ENCODE measurements around the gene TAAR5. TPM values are rescaled to one million over a fixed set of nuclear protein-coding genes. Genes with fewer than 3 reads are reported as not detected.
"Not testable (repeated sequence)": the region's sequence is repeated elsewhere in the genome, so short reads cannot be mapped to it uniquely, and the experiment has no call there.

The TAAR5 gene
- polyA plus RNA-seq, 1 experiment: not detected

- POLR2A ChIA-PET: no interaction called here
- no peak for DNase-seq (ENCODE audit: low read depth)
- Histone ChIP-seq H3K27me3 (ENCODE audit: control insufficient read depth, insufficient read depth, low read length) (0 out of 2 replicates have a peak, but pooled peaks cover 4% of the 10 kb centered on the region), H3K36me3 (ENCODE audit: control insufficient read depth, insufficient read depth, low read length) (no peaks in the 10 kb centered on the region), H3K4me3 (ENCODE audit: low read depth, low read length) (no peak overlapping the region)
- TF ChIP-seq CTCF (IDR thresholded peaks at IDR 0.05; ENCODE audit: insufficient read depth, low read depth, low read length): no peak
- CTCF ChIA-PET: no interaction called here
Observed at GRCh38 chr6:132569170-132569569, 20.4 kb downstream of the TAAR5 start.

DNA sequence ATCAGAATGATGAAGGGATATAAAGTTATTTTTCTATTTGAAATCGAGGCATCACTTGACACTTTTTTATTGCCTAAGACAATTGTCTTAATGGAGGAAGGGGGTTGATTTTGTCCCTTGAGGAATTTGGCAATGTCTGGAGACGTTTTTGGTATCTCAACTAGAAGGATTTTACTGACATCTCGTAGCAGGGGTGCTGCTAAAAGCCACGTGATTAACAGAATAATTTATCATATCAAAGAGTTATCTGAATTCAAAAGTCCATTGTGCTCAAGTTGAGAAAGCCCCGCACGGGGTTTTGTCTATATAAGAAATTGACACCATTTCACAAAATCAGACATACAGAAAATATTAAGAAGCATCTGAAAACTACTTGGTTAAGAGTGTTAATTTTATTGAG is 20.9 kb downstream of the TAAR5 start:
- no peak for DNase-seq (ENCODE audit: low read depth)
- H3K4me3 ChIP-seq (ENCODE audit: low read depth, low read length): no peak overlapping the region
- TF ChIP-seq CTCF (IDR thresholded peaks at IDR 0.05; ENCODE audit: insufficient read depth, low read depth, low read length): no peak
- 0 out of 2 replicates have a peak, but pooled peaks cover 4% of the 10 kb centered on the region for H3K27me3 ChIP-seq (ENCODE audit: control insufficient read depth, insufficient read depth, low read length)
- ChIA-PET POLR2A (no interaction called here), CTCF (no interaction called here)
- H3K36me3 ChIP-seq (ENCODE audit: control insufficient read depth, insufficient read depth, low read length): no peaks in the 10 kb centered on the region

GRCh38 chr6:132567566-132567965 is 22.0 kb downstream of the TAAR5 start:
- H3K36me3 ChIP-seq (ENCODE audit: control insufficient read depth, insufficient read depth, low read length): no peaks in the 10 kb centered on the region
- no peak for TF ChIP-seq CTCF (IDR thresholded peaks at IDR 0.05; ENCODE audit: insufficient read depth, low read depth, low read length)
- POLR2A ChIA-PET: no interaction called here
- H3K4me3 ChIP-seq (ENCODE audit: low read depth, low read length): no peak overlapping the region
- CTCF ChIA-PET: no interaction called here
- H3K27me3 ChIP-seq (ENCODE audit: control insufficient read depth, insufficient read depth, low read length): 0 out of 2 replicates have a peak, but pooled peaks cover 4% of the 10 kb centered on the region
- DNase-seq (ENCODE audit: low read depth): no peak

GRCh38 chr6:132566404-132566803 is 23.1 kb downstream of the TAAR5 start:
- TF ChIP-seq CTCF (IDR thresholded peaks at IDR 0.05; ENCODE audit: insufficient read depth, low read depth, low read length): no peak
- Histone ChIP-seq H3K27me3 (ENCODE audit: control insufficient read depth, insufficient read depth, low read length) (0 out of 2 replicates have a peak, but pooled peaks cover 4% of the 10 kb centered on the region), H3K36me3 (ENCODE audit: control insufficient read depth, insufficient read depth, low read length) (no peaks in the 10 kb centered on the region), H3K4me3 (ENCODE audit: low read depth, low read length) (no peak overlapping the region)
- CTCF ChIA-PET: interaction anchor here (1.0 kb wide), 1 partner anchor 22 kb away, joined by 3 read pairs; no protein-coding TSS in a partner anchor
- POLR2A ChIA-PET: no interaction called here
- DNase-seq (ENCODE audit: low read depth): no peak

GRCh38 chr6:132560087-132560486 is 29.5 kb downstream of the TAAR5 start:
- H3K27me3 ChIP-seq (ENCODE audit: control insufficient read depth, insufficient read depth, low read length); CTCF ChIA-PET; DNase-seq (ENCODE audit: low read depth); H3K36me3 ChIP-seq (ENCODE audit: control insufficient read depth, insufficient read depth, low read length); POLR2A ChIA-PET; H3K4me3 ChIP-seq (ENCODE audit: low read depth, low read length): not testable (repeated sequence)

GRCh38 chr6:132552372-132552771 is 37.2 kb downstream of the TAAR5 start, which contains the start of gene TAAR8:
TAAR8 (plus strand) TSS chr6:132552672; CDS start chr6:132552693, 21 bp downstream.
- CTCF ChIA-PET: no interaction called here
- no peak within 1 kb of the TSS for H3K4me3 ChIP-seq (ENCODE audit: low read depth, low read length)
- no peak for TF ChIP-seq CTCF (IDR thresholded peaks at IDR 0.05; ENCODE audit: insufficient read depth, low read depth, low read length)
- H3K36me3 ChIP-seq (ENCODE audit: control insufficient read depth, insufficient read depth, low read length): no peaks in the 10 kb centered on the region
- no peak for DNase-seq (ENCODE audit: low read depth)
- no peaks in the 10 kb centered on the region for H3K27me3 ChIP-seq (ENCODE audit: control insufficient read depth, insufficient read depth, low read length)
- POLR2A ChIA-PET: no interaction called here
